Measurements from ENCODE around the gene TSPAN7.

DNA sequence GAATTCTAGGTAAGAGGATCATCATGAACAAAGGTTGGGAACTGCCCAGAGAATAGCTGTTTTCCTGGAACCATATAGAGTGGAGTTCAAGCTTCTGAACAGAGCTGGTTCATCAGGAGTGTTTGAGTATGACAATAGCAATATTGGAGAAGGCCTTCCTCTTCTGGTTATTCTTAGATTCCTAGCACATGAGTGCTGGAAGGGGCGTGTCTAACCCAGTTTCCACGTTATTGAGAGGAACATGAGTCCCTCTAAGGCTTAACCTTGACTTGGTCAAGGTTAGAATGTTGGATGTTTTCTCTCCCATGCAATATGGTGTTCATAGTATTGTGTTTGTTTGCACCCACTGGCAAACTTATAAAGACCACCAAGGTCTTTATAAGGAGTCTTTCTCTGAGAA lies 101.3 kb downstream of the TSPAN7 start:
- TF ChIP-seq, protein P1, sequence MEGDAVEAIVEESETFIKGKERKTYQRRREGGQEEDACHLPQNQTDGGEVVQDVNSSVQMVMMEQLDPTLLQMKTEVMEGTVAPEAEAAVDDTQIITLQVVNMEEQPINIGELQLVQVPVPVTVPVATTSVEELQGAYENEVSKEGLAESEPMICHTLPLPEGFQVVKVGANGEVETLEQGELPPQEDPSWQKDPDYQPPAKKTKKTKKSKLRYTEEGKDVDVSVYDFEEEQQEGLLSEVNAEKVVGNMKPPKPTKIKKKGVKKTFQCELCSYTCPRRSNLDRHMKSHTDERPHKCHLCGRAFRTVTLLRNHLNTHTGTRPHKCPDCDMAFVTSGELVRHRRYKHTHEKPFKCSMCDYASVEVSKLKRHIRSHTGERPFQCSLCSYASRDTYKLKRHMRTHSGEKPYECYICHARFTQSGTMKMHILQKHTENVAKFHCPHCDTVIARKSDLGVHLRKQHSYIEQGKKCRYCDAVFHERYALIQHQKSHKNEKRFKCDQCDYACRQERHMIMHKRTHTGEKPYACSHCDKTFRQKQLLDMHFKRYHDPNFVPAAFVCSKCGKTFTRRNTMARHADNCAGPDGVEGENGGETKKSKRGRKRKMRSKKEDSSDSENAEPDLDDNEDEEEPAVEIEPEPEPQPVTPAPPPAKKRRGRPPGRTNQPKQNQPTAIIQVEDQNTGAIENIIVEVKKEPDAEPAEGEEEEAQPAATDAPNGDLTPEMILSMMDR (IDR thresholded peaks at IDR 0.05) = no peak
- no peak for TF ChIP-seq EZH2 (IDR thresholded peaks at IDR 0.05; ENCODE audit: borderline replicate concordance, insufficient read depth, low read depth, low read length, poor library complexity, severe bottlenecking)

Measured in B cell (primary cell).